GM18861 (cell line): Measurements from ENCODE around the gene BASP1.

Experiments
- ATAC-seq: cut with Tn5 transposase; IDR thresholded peaks from one replicate; pipeline ENCODE4 v1.9.1; 2021; ENCODE audit not compliant: unreplicated experiment

BASP1 gene

GRCh38 chr5:17217493-17218352 is at the start of gene BASP1:
BASP1 (plus strand) TSS chr5:17217631; CDS start chr5:17275217, 57,586 bp downstream.
- peak; percentile 25 for ATAC-seq

GRCh38 chr5:17169507-17169906 is 47.9 kb upstream of the BASP1 start:
- ATAC-seq = no peak

DNA sequence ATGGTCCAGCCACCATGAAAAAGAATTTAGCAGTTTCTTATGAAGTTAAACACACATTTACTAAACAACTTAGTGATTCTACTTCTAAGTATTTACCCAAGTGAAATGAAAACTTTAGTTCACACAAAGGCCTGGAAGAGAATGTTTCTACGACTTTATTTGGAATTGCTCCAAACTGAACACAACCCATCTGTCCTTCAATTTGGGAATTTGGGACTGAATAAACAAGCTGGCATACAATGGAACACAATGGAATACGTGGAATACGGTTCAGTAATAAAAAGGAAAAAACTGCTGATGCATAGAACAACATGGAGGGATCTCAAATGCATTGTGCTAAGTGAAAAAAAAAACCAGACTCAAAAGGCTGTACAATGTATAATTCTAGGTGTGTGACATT is 44.6 kb upstream of the BASP1 start:
- ATAC-seq = no peak

- no peak for ATAC-seq
Observed at GRCh38 chr5:17174965-17175364, 42.5 kb upstream of the BASP1 start.

DNA sequence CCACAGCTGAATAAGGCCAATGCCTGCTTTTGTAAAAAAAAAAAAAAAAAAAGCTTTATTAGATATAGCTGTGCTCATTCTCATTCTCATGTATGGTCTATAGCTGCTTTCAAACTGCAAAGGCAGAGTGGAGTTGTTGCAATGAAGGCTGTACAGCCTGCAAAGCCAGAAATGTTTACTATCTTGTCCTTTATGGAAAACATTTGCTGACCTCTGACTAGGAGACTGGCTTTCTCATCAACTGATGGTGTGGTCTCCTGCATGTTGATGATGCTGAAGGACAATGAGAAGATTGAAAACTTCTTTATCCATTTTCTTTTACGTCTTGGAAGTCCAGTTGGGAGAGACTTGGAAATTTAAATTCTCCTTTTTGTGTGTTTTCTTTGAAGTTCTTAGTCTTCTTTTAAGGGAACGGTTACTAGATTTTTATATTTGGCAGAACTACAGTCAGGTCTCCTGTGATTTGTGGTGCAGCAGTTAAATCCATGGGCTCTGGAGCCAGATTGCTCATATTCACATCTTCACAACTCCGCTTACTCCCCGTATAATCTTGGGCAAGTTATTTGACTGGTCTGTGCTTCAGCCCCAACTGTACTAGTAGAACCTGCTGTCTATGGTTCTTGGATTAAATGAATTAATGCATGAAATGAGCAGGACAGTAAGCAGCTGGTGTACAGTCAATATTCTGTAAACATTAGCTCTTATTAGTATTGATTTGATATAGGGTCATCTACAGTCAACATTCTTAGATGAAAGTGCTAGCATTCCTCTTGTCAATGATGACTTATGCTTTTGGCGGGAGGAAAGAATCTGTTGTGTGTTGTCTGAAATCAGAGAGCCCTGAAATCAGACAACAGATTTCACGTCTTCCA is 39.7 kb upstream of the BASP1 start:
- ATAC-seq = no peak

- ATAC-seq = no peak
Observed at GRCh38 chr5:17178373-17178675, 39.1 kb upstream of the BASP1 start.

GRCh38 chr5:17180330-17180843 is 37.0 kb upstream of the BASP1 start:
- no peak for ATAC-seq

- no peak for ATAC-seq
Observed at GRCh38 chr5:17180864-17181723, 36.3 kb upstream of the BASP1 start.

GRCh38 chr5:17182494-17182893 is 34.9 kb upstream of the BASP1 start:
- no peak for ATAC-seq

GRCh38 chr5:17182981-17183380 is 34.5 kb upstream of the BASP1 start:
- ATAC-seq = no peak

DNA sequence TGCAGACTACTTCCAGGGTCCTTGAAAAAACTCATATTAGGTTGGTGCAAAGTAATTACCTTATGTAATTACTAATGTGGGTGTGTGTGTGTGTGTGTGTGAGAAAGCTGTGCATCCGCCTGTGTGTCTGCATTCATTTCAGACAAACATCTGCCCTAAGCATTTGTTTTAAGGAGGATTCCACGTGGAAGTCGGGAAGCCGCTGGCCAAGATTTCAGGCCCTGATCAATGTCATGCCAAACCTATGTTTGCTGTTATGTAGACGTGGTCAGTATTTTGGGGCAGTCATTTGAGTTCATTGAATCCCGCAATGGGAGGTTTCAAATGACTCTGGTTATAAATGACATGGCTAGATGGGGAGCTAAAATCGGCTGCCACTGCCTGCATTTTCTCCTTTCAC is 33.6 kb upstream of the BASP1 start:
- no peak for ATAC-seq

GRCh38 chr5:17184588-17184987 is 32.8 kb upstream of the BASP1 start:
- no peak for ATAC-seq

- ATAC-seq = no peak
Observed at GRCh38 chr5:17185349-17185748, 32.1 kb upstream of the BASP1 start.

GRCh38 chr5:17185773-17186172 is 31.7 kb upstream of the BASP1 start:
- no peak for ATAC-seq

DNA sequence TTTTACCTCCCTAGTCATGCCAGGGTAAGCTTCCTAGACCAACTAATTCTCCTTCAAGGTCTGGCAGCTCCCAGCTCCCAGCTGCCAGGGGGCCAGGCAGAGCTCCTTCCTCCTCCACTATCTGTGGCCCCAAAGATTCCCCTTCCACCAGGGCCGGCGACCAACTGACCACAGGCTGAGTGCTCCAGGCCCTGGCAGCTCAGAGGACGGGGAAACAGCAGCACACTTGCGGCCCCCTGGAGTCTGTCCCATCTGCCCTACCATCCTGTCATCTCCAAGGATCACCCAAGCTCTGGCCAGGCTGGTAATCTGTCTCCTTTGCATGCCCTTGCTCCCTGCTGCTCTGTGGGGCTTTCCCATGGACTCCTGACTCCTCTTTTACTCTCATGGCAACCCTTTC is 31.2 kb upstream of the BASP1 start:
- no peak for ATAC-seq

- no peak for ATAC-seq
Observed at GRCh38 chr5:17187011-17187785, 30.2 kb upstream of the BASP1 start.

DNA sequence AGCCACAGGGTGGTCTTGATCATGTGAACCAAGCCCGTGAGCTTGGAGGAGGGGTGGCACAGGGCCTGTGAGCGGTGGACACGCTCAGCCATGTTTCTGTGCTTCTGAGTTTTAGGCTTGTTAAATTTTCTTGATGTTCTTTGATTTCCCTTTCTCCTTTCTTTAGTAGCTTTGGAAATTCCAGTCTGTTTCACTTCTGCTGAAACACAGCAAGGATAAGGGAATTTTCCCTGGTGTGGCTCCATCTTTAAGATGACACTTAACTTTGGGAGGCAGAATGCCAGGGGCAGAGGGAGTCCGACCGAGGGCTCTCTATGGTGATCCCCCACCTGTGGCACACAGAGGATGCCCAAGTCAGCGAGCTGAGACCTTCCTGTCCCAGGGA is 29.7 kb upstream of the BASP1 start:
- ATAC-seq = no peak

DNA sequence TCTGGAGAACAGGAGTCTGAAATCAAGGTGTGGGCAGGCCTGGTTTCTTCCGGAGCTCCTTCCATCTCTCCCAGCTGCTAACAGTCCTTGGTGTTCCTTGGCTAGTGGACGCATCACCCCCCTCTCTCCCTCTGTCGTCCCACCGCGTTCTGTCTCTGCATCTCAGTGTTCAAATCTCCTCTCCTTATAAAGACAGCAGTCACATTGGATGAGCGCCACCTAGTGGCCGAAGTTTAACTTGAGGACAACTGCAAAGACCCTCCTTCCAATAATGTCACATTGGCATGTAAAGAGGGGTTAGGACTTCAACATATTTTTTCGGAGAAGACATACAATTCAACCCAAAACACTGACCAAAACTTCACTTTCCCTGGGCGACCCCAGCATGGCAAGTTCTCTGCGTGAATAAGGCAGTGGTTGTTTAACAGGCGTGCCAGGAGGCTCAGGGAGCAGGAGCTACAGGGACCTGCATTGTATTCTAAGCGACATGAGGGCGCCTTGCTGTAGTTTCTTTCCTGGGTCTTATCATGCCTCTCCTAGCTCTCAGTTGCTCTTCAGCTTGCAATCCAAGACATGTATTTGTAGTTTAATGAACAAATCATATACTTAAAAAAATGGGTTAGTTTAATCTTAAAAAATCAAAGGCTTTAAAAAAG is 27.9 kb upstream of the BASP1 start:
- ATAC-seq = peak; percentile 80

DNA sequence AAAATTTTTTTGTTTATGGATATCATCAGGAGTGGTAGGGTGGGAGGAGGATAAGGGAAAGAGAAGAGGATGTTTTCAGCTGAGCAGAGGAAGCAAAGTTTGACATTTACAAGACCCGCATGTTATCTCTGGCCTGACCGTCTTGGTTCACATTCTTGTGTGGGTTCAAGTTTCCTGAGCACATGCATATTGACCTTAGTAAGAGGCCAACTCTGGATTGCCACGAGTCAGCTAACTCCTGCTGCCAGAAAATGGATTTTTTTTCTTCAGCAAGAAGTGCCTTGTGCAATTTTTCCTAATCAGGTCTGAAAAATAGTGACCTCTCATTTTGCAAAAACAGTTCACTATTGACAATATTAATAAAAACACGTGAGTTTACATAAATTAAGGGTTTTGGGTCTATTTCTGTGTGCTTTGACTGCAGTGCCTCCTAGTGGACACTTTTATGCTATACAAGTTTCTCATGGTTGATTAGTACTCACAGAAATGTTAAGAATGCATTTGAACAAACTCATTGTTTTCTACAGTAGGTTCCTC is 27.1 kb upstream of the BASP1 start:
- peak; percentile 55 for ATAC-seq
